ENCODE results near the gene UNC50. TPM values are rescaled to one million over a fixed set of nuclear protein-coding genes. Genes with fewer than 3 reads are reported as not detected.

The UNC50 gene
- total and polyA plus RNA-seq, 8 donors: 10.3 to 71.4 (median 36.2) TPM

DNA sequence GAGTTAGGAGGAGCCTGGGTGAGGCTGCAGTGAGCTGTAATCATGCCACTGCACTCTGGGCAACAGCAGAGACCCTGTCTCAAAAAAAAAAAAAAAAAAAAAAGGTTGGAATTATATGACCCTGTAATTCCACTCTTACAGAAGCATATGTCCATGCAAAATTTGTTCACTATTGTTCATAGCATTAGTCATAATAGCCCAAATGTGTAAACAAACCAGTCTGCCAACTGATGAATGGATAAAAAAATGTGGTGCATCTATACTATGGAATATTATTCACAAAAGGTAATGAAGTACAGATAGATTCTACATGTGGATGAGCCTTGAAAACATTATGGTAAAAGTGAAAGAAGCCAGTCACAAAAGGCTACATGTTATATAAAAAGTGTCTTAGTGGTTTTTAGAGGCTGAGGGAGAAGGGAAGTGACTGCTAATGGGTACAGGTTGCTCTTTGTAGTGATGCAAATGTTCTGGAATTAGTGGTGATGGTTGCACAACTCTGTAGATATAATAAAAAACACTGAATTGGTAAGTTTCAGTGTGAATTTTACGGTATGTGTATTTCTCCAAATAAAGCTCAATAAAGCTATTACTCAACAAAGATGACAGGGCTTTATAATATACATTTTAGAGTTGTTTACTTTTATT is 9.5 kb upstream of the UNC50 start:
- Histone ChIP-seq H3K4me3 (no peak overlapping the region), H3K4me1 (peaks cover 0 to 8% (median 0%) of the 10 kb centered on the region in 4 donors), H3K27me3 (no peaks in the 10 kb centered on the region), H3K27ac (no peak overlapping the region), H3K9me3 (no peaks in the 10 kb centered on the region), H3K36me3 (peaks cover 34 to 78% (median 75%) of the 10 kb centered on the region in 4 donors)
- no peak for TF ChIP-seq POLR2AphosphoS5 (IDR thresholded peaks at IDR 0.05)
- TF ChIP-seq POLR2A (IDR thresholded peaks at IDR 0.05): no peak
- no peak for TF ChIP-seq EP300 (IDR thresholded peaks at IDR 0.05)
- TF ChIP-seq, protein P1, sequence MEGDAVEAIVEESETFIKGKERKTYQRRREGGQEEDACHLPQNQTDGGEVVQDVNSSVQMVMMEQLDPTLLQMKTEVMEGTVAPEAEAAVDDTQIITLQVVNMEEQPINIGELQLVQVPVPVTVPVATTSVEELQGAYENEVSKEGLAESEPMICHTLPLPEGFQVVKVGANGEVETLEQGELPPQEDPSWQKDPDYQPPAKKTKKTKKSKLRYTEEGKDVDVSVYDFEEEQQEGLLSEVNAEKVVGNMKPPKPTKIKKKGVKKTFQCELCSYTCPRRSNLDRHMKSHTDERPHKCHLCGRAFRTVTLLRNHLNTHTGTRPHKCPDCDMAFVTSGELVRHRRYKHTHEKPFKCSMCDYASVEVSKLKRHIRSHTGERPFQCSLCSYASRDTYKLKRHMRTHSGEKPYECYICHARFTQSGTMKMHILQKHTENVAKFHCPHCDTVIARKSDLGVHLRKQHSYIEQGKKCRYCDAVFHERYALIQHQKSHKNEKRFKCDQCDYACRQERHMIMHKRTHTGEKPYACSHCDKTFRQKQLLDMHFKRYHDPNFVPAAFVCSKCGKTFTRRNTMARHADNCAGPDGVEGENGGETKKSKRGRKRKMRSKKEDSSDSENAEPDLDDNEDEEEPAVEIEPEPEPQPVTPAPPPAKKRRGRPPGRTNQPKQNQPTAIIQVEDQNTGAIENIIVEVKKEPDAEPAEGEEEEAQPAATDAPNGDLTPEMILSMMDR (IDR thresholded peaks at IDR 0.05): no peak
- no peak for DNase-seq
- WGBS, 5 donors: 89 to 97% (median 93%) methylated on average over 1 of the region's 1 CpG
- intact Hi-C loops (cut with DNase I; ENCODE audit: low total_unique reads): no loop called here

DNA sequence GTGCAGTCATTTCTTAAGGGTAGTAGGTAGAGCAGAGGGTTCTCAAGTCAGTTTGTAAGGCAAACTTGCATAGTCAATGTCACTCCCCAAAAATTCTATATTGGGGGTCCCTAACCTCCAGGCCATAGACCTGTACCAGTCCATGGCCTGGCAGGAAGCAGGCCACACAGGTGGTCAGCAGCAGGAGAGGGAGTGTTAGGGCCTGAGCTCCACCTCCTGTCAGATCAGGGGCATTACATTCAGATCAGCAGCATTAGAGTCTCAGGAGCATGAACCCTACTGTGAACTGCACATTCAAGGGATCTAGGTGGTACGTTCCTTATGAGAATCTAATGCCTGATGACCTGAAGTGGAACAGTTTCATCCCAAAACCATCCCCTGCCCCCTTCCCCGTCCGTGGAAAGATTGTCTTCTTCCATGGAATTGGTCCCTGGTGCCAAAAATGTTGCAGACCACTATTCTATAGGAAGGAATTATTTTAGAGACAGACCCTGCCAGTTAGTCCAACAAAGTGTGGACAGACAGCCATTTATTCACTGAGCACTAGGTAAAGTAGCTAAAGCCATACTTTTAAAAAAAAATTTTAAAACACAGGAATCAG is 6.8 kb upstream of the UNC50 start:
- WGBS, 5 donors: 67 to 93% (median 79%) methylated on average over 3 of the region's 3 CpGs
- H3K4me1 ChIP-seq: peaks cover 9 to 31% (median 19%) of the 10 kb centered on the region in 4 donors
- TF ChIP-seq, protein P1 (IDR thresholded peaks at IDR 0.05): peak in 5 of 7 experiments; percentile 23 to 38 (median 29)
- peak in 1 of 3 donors; percentile 10 for TF ChIP-seq POLR2AphosphoS5 (IDR thresholded peaks at IDR 0.05)
- no peak for TF ChIP-seq EP300 (IDR thresholded peaks at IDR 0.05)
- intact Hi-C loops (cut with DNase I; ENCODE audit: low total_unique reads): no loop called here
- H3K4me3 ChIP-seq: no peak overlapping the region
- H3K27me3 ChIP-seq: no peaks in the 10 kb centered on the region
- no peak overlapping the region for H3K27ac ChIP-seq
- peak in 1 of 2 donors; percentile 73 for DNase-seq
- H3K36me3 ChIP-seq: peaks cover 34 to 81% (median 75%) of the 10 kb centered on the region in 4 donors
- no peaks in the 10 kb centered on the region for H3K9me3 ChIP-seq

DNA sequence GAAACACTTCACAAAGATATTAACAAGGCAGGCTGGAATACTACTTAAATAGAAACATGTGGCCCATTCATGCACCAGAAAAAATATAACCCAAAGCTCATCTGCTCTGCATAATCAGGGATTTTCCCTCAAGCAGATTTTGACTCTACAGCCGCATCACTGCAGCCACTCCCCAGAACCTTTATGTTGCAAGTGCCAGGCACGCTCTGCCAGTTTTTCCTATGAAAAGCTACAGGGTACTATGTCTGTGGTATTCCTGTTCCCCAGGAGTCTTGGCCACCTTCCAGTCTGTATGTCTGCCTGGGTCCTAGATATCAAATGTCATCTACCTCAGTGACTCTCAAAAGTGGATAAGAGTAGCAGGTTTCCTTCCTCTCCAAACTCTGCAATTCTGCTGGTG is 3.8 kb upstream of the UNC50 start:
- Histone ChIP-seq H3K9me3 (no peaks in the 10 kb centered on the region), H3K36me3 (peaks cover 27 to 52% (median 51%) of the 10 kb centered on the region in 4 donors), H3K4me1 (peaks cover 25 to 47% (median 35%) of the 10 kb centered on the region in 4 donors), H3K27ac (no peak overlapping the region), H3K27me3 (no peaks in the 10 kb centered on the region), H3K4me3 (no peak overlapping the region)
- TF ChIP-seq POLR2A (IDR thresholded peaks at IDR 0.05) (no peak), EP300 (IDR thresholded peaks at IDR 0.05) (no peak), POLR2AphosphoS5 (IDR thresholded peaks at IDR 0.05) (no peak)
- TF ChIP-seq, protein P1 (IDR thresholded peaks at IDR 0.05): no peak
- 43 to 71% (median 65%) methylated on average over 2 of the region's 2 CpGs for WGBS, 5 donors
- DNase-seq: no peak
- intact Hi-C loops (cut with DNase I; ENCODE audit: low total_unique reads): no loop called here

DNA sequence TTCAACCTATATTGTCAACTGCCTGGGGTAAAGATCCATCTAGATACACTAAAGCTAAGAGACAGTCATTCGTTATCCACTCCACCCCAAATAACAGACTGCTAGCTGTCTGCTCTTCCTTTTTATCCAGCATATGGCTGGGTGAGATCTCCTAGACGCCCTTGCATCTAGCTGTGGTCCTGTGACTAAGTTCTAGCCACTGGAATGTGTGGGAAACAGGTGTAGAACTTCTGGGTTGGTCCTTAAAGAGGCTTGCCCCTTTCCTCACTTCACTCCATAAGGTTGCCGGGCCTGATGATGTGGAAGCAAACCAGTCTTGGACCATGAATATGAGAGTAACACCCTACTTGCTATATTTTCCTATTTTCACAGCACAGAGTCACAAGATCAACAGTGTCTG is 3.3 kb upstream of the UNC50 start:
- 68 to 80% (median 73%) methylated on average over 3 of the region's 3 CpGs for WGBS, 5 donors
- Histone ChIP-seq H3K4me1 (peaks cover 31 to 52% (median 40%) of the 10 kb centered on the region in 4 donors), H3K4me3 (no peak overlapping the region), H3K27me3 (no peaks in the 10 kb centered on the region), H3K27ac (no peak overlapping the region), H3K36me3 (peaks cover 22 to 47% (median 45%) of the 10 kb centered on the region in 4 donors), H3K9me3 (no peaks in the 10 kb centered on the region)
- DNase-seq: no peak
- TF ChIP-seq, protein P1 (IDR thresholded peaks at IDR 0.05): no peak
- no peak for TF ChIP-seq EP300 (IDR thresholded peaks at IDR 0.05)
- TF ChIP-seq POLR2A (IDR thresholded peaks at IDR 0.05): no peak
- TF ChIP-seq POLR2AphosphoS5 (IDR thresholded peaks at IDR 0.05): no peak
- intact Hi-C loops (cut with DNase I; ENCODE audit: low total_unique reads): no loop called here

Measured in stomach (tissue), 9 donors.